MM.1S (cell line): ENCODE measurements around the gene C19orf38.

Source experiments
- CTCF ChIP-seq: fragments of 300-600 bp; sonication (generic); IDR thresholded peaks from 2 replicates; pipeline ENCODE4 v1.5.1; 2016; ENCODE audit warnings: antibody characterized with exemption, low read length, mixed read lengths
- EZH2 ChIP-seq: fragments of 300-600 bp; sonication (generic); optimal IDR thresholded peaks from 2 replicates; pipeline ENCODE3; 2017; ENCODE audit warnings: low read depth, mild to moderate bottlenecking, antibody characterized with exemption, low read length, mixed read lengths

GRCh38 chr19:10891405-10892086 lies 43.3 kb downstream of the C19orf38 start:
- TF ChIP-seq CTCF (no peak), EZH2 (no peak)
